SK-N-SH (cell line): ENCODE measurements around the gene RAD51B.

Experiments used
- EP300 ChIP-seq, 2 experiments: IDR thresholded peaks; 2 replicates each; pipeline versions ENCODE4 v1.4.0 to v1.6.1; 2012; ENCODE audit warnings: borderline replicate concordance in 1 of 2, low read depth in 1 of 2, low read length in 1 of 2
- JUND ChIP-seq: IDR thresholded peaks from 2 replicates; pipeline ENCODE4 v1.4.0; 2012
- POLR2AphosphoS5 ChIP-seq: IDR thresholded peaks from 2 replicates; pipeline ENCODE4 v1.6.1; 2012; ENCODE audit warnings: low read depth, low read length
- RAD21 ChIP-seq: IDR thresholded peaks from 2 replicates; pipeline ENCODE4 v1.6.1; 2012; ENCODE audit warnings: mild to moderate bottlenecking, low read length
- RFX5 ChIP-seq: IDR thresholded peaks from 2 replicates; pipeline ENCODE4 v1.6.1; 2012; ENCODE audit warnings: mild to moderate bottlenecking, improper control_type of control experiment, low read length
- SIN3A ChIP-seq: IDR thresholded peaks from 2 replicates; pipeline ENCODE4 v1.6.1; 2012; ENCODE audit warnings: low read depth, mild to moderate bottlenecking, low read length, moderate library complexity, borderline replicate concordance
- SMC3 ChIP-seq: IDR thresholded peaks from 2 replicates; pipeline ENCODE4 v1.6.1; 2012; ENCODE audit warnings: low read depth, low read length, improper control_type of control experiment
- TAF1 ChIP-seq: IDR thresholded peaks from 2 replicates; pipeline ENCODE4 v1.6.1; 2012; ENCODE audit warnings: low read depth, mild to moderate bottlenecking, low read length, moderate library complexity, borderline replicate concordance
- USF2 ChIP-seq: fragments of 150-350 bp; IDR thresholded peaks from 2 replicates; pipeline ENCODE4 v1.6.1; 2017; ENCODE audit warnings: antibody characterized with exemption, low read length, low read depth, borderline replicate concordance
- YY1 ChIP-seq: IDR thresholded peaks from 2 replicates; pipeline ENCODE4 v1.4.0; 2012; ENCODE audit warnings: low read depth, mild to moderate bottlenecking
- TF ChIP-seq, protein P1 (sequence below): fragments of 150-350 bp; IDR thresholded peaks from 2 replicates; pipeline ENCODE4 v1.6.1; 2016; ENCODE audit warnings: mild to moderate bottlenecking, low read depth, low read length
- TF ChIP-seq, protein P2 (sequence below): fragments of 200-600 bp; sonication (generic); IDR thresholded peaks from 2 replicates; pipeline ENCODE4 v1.6.1; 2017; ENCODE audit warnings: antibody characterized with exemption, mild to moderate bottlenecking, moderate library complexity
- TF ChIP-seq, protein P3 (sequence below): IDR thresholded peaks from 2 replicates; pipeline ENCODE4 v1.4.0; 2012; ENCODE audit warnings: low read depth

DNA sequence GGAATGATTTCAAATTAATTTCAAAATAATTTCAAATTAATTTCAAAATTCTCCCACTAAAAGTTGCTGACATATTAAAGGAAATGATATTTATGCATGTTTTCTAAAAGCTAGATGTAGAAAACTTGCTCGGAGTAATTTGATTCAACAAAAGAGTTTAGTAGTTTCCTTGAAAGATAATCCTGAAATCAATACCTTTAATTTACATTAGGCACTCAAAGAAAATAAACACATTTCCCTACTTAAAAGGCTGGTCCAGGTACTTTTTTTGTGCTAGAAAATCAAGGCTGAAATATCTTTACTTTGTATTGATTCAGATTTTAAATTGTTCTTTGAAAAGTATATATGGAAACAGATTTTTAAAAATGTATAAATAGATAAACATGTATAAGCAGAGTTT is 370.5 kb downstream of the RAD51B start:
- TF ChIP-seq USF2 (no peak), TAF1 (no peak), RAD21 (no peak), YY1 (no peak), JUND (no peak), POLR2AphosphoS5 (no peak), EP300 (IDR thresholded peaks at IDR 0.05; ENCODE audit: borderline replicate concordance in 1 of 2, low read depth in 1 of 2, low read length in 1 of 2) (no peak), SMC3 (no peak), RFX5 (no peak), SIN3A (no peak)
- TF ChIP-seq, protein P1, sequence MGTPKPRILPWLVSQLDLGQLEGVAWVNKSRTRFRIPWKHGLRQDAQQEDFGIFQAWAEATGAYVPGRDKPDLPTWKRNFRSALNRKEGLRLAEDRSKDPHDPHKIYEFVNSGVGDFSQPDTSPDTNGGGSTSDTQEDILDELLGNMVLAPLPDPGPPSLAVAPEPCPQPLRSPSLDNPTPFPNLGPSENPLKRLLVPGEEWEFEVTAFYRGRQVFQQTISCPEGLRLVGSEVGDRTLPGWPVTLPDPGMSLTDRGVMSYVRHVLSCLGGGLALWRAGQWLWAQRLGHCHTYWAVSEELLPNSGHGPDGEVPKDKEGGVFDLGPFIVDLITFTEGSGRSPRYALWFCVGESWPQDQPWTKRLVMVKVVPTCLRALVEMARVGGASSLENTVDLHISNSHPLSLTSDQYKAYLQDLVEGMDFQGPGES, result no peak
- TF ChIP-seq, protein P2, sequence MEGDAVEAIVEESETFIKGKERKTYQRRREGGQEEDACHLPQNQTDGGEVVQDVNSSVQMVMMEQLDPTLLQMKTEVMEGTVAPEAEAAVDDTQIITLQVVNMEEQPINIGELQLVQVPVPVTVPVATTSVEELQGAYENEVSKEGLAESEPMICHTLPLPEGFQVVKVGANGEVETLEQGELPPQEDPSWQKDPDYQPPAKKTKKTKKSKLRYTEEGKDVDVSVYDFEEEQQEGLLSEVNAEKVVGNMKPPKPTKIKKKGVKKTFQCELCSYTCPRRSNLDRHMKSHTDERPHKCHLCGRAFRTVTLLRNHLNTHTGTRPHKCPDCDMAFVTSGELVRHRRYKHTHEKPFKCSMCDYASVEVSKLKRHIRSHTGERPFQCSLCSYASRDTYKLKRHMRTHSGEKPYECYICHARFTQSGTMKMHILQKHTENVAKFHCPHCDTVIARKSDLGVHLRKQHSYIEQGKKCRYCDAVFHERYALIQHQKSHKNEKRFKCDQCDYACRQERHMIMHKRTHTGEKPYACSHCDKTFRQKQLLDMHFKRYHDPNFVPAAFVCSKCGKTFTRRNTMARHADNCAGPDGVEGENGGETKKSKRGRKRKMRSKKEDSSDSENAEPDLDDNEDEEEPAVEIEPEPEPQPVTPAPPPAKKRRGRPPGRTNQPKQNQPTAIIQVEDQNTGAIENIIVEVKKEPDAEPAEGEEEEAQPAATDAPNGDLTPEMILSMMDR, result no peak
- TF ChIP-seq, protein P3, sequence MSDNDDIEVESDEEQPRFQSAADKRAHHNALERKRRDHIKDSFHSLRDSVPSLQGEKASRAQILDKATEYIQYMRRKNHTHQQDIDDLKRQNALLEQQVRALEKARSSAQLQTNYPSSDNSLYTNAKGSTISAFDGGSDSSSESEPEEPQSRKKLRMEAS, result no peak
